HG02973 (cell line): ENCODE data around the gene SYNGR2.
A peak's percentile ranks its signal among the peaks of the same experiment; 100 is the strongest.

ENCODE experiments used
- ATAC-seq: cut with Tn5 transposase; IDR thresholded peaks from one replicate; pipeline ENCODE4 v1.9.1; 2021; ENCODE audit warnings: moderate library complexity; ENCODE audit not compliant: unreplicated experiment

Gene SYNGR2

GRCh38 chr17:78197147-78197832, 28.9 kb downstream of the SYNGR2 start:
- ATAC-seq = no peak

- ATAC-seq = no peak
These were observed 32.1 kb downstream of the SYNGR2 start for GRCh38 chr17:78200451-78200850.

- no peak for ATAC-seq
These were observed 34.3 kb downstream of the SYNGR2 start for GRCh38 chr17:78202666-78203065.

- no peak for ATAC-seq
These were observed 36.2 kb downstream of the SYNGR2 start for GRCh38 chr17:78204387-78205123.

- ATAC-seq = no peak
These were observed 36.9 kb downstream of the SYNGR2 start for GRCh38 chr17:78205124-78205775.

- ATAC-seq = no peak
These were observed 37.9 kb downstream of the SYNGR2 start for GRCh38 chr17:78206298-78206697.

GRCh38 chr17:78208486-78208885, 40.1 kb downstream of the SYNGR2 start:
- ATAC-seq = no peak

- ATAC-seq = no peak
These were observed 41.7 kb downstream of the SYNGR2 start for GRCh38 chr17:78210111-78210510.

GRCh38 chr17:78211032-78211431, 42.7 kb downstream of the SYNGR2 start:
- no peak for ATAC-seq

- ATAC-seq = peak; percentile 87
These were observed 45.8 kb downstream of the SYNGR2 start, which contains the start of gene BIRC5 for GRCh38 chr17:78214016-78214705. TSS of gene BIRC5 (plus strand) at chr17:78214253. CDS start at chr17:78214317, 64 bp downstream.

GRCh38 chr17:78214706-78215061, 46.3 kb downstream of the SYNGR2 start:
- ATAC-seq = no peak

- no peak for ATAC-seq
These were observed 51.2 kb downstream of the SYNGR2 start for GRCh38 chr17:78219396-78220150.
